Measurements from ENCODE around the gene DISP1. TPM values are rescaled to one million over a fixed set of nuclear protein-coding genes. Genes with fewer than 3 reads are reported as not detected.
A peak's percentile ranks its signal among the peaks of the same experiment; 100 is the strongest.

Gene DISP1
- total RNA-seq, 6 experiments from 2014 or later, result 2.8 to 4.0 (median 3.7) TPM

GRCh38 chr1:222788402-222789156 lies 26.3 kb upstream of the DISP1 start:
- Mint-ChIP-seq H3K4me1 (ENCODE audit: low read depth) (peaks cover 8% of the 10 kb centered on the region; the same call in 1 of the 2 replicates), H3K4me3 (no peak overlapping the region), H3K27me3 (ENCODE audit: insufficient read depth) (peaks cover 23% of the 10 kb centered on the region), H3K9me3 (no peaks in the 10 kb centered on the region), H3K36me3 (ENCODE audit: low read depth) (no peaks in the 10 kb centered on the region), H3K27ac (no peak overlapping the region)
- TF ChIP-seq, protein P1, sequence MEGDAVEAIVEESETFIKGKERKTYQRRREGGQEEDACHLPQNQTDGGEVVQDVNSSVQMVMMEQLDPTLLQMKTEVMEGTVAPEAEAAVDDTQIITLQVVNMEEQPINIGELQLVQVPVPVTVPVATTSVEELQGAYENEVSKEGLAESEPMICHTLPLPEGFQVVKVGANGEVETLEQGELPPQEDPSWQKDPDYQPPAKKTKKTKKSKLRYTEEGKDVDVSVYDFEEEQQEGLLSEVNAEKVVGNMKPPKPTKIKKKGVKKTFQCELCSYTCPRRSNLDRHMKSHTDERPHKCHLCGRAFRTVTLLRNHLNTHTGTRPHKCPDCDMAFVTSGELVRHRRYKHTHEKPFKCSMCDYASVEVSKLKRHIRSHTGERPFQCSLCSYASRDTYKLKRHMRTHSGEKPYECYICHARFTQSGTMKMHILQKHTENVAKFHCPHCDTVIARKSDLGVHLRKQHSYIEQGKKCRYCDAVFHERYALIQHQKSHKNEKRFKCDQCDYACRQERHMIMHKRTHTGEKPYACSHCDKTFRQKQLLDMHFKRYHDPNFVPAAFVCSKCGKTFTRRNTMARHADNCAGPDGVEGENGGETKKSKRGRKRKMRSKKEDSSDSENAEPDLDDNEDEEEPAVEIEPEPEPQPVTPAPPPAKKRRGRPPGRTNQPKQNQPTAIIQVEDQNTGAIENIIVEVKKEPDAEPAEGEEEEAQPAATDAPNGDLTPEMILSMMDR (IDR thresholded peaks at IDR 0.05), result no peak
- no peak for DNase-seq

- Mint-ChIP-seq H3K9me3 (no peaks in the 10 kb centered on the region), H3K4me1 (ENCODE audit: low read depth) (peaks cover under 1% of the 10 kb centered on the region; the same call in 1 of the 2 replicates), H3K27ac (no peak overlapping the region), H3K36me3 (ENCODE audit: low read depth) (no peaks in the 10 kb centered on the region), H3K27me3 (ENCODE audit: insufficient read depth) (peaks cover 20% of the 10 kb centered on the region), H3K4me3 (no peak overlapping the region)
- TF ChIP-seq, protein P1 (IDR thresholded peaks at IDR 0.05), result no peak
- DNase-seq, result no peak
Measured at GRCh38 chr1:222790115-222790514, 24.7 kb upstream of the DISP1 start.

- Mint-ChIP-seq H3K27me3 (ENCODE audit: insufficient read depth) (peaks cover 20% of the 10 kb centered on the region), H3K4me1 (ENCODE audit: low read depth) (no peaks in the 10 kb centered on the region; the same call in 1 of the 2 replicates), H3K36me3 (ENCODE audit: low read depth) (no peaks in the 10 kb centered on the region), H3K27ac (no peak overlapping the region), H3K9me3 (no peaks in the 10 kb centered on the region), H3K4me3 (no peak overlapping the region)
- TF ChIP-seq, protein P1 (IDR thresholded peaks at IDR 0.05), result no peak
- DNase-seq, result no peak
Measured at GRCh38 chr1:222790520-222790919, 24.3 kb upstream of the DISP1 start.

- Mint-ChIP-seq H3K36me3 (ENCODE audit: low read depth) (no peaks in the 10 kb centered on the region), H3K27ac (no peak overlapping the region), H3K9me3 (no peaks in the 10 kb centered on the region), H3K4me3 (no peak overlapping the region), H3K4me1 (ENCODE audit: low read depth) (no peaks in the 10 kb centered on the region; the same call in 1 of the 2 replicates), H3K27me3 (ENCODE audit: insufficient read depth) (peaks cover 18% of the 10 kb centered on the region)
- no peak for DNase-seq
- TF ChIP-seq, protein P1 (IDR thresholded peaks at IDR 0.05), result no peak
Measured at GRCh38 chr1:222791006-222791710, 23.7 kb upstream of the DISP1 start.

GRCh38 chr1:222792744-222793143 lies 22.1 kb upstream of the DISP1 start:
- Mint-ChIP-seq H3K4me1 (ENCODE audit: low read depth) (no peaks in the 10 kb centered on the region; the same call in none of the 2 replicates), H3K9me3 (no peaks in the 10 kb centered on the region), H3K36me3 (ENCODE audit: low read depth) (no peaks in the 10 kb centered on the region), H3K27ac (no peak overlapping the region), H3K4me3 (no peak overlapping the region), H3K27me3 (ENCODE audit: insufficient read depth) (peaks cover 12% of the 10 kb centered on the region)
- DNase-seq, result peak; percentile 28
- TF ChIP-seq, protein P1 (IDR thresholded peaks at IDR 0.05), result peak; percentile 80
